Testis (tissue), 2 donors: ENCODE results near the gene KRTAP10-8.
"Not testable (repeated sequence)": the region's sequence is repeated elsewhere in the genome, so short reads cannot be mapped to it uniquely, and the experiment has no call there.

ENCODE experiments used
- POLR2A ChIP-seq: fragments of 450-650 bp; IDR thresholded peaks from one replicate; pipeline ENCODE4 v1.6.1; 2017; ENCODE audit warnings: antibody characterized with exemption, mild to moderate bottlenecking, moderate library complexity
- TF ChIP-seq, protein P1 (sequence below), 3 experiments: fragments of 450-650 bp in 2 of 3; fragments of 200-600 bp in 1 of 3; sonication (generic) in 1 of 3; IDR thresholded peaks; one replicate each; pipeline ENCODE4 v1.5.1; 2016 to 2019; ENCODE audit warnings: antibody characterized with exemption in 3 of 3, mild to moderate bottlenecking in 2 of 3, moderate library complexity in 1 of 3

DNA sequence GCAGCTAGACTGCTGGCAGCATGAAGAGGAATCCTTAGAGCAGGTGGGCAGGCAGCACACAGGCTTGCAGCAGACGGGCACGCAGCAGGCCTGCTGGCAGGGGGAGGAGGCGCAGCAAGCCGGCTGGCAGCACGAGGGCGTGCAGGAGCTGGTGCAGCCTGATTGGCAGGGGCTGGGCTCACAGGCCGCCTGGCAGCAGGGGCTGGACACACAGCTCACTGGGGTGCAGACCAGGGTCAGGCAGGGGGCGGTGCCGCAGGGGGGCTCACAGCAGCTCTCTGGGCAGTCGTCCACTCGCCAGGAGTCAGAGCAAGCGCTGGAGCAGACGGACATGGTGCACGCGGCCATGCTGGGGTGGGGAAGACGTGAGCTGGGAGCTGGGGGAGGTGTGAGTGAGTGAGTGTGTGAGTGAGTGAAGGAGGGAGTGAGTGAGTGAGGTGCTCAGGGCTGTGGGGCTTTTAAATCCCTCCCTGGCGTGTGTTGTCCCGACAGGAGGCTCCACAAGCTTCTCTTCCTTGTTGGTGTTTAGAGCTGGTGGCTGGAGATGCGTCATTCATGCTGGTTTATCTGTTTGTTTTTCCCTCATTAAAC is 31.6 kb upstream of the KRTAP10-8 start, which contains the start of gene KRTAP10-5:
- not testable (repeated sequence) for TF ChIP-seq POLR2A
- TF ChIP-seq, protein P1, sequence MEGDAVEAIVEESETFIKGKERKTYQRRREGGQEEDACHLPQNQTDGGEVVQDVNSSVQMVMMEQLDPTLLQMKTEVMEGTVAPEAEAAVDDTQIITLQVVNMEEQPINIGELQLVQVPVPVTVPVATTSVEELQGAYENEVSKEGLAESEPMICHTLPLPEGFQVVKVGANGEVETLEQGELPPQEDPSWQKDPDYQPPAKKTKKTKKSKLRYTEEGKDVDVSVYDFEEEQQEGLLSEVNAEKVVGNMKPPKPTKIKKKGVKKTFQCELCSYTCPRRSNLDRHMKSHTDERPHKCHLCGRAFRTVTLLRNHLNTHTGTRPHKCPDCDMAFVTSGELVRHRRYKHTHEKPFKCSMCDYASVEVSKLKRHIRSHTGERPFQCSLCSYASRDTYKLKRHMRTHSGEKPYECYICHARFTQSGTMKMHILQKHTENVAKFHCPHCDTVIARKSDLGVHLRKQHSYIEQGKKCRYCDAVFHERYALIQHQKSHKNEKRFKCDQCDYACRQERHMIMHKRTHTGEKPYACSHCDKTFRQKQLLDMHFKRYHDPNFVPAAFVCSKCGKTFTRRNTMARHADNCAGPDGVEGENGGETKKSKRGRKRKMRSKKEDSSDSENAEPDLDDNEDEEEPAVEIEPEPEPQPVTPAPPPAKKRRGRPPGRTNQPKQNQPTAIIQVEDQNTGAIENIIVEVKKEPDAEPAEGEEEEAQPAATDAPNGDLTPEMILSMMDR (IDR thresholded peaks at IDR 0.05), result not testable (repeated sequence)
